Measurements from ENCODE around the gene TIGIT. TPM values are rescaled to one million over a fixed set of nuclear protein-coding genes. Genes with fewer than 3 reads are reported as not detected.

TIGIT gene
- total RNA-seq, 1 donor from 2014 or later: not detected

DNA sequence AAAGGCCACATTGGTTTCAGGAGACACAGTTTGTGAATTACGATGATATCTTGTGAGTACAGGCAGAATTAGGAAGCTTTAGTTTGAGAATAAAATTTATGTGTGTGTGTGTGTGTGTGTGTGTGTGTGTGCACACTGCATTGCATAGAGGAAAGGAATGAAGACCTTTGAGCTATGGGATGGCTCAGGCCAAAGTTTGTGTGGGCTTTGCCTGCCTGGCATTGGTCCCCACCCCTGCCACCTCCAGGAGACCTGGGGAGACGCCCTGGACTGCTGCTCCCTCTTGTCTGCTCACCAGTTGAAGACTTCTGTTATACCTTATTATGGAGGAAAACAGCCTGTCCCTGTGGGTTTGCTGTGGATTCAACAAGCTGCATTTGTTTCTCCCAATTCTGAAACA lies 37.2 kb downstream of the TIGIT start:
- Mint-ChIP-seq H3K27me3 (ENCODE audit: low read depth) (no peaks in the 10 kb centered on the region), H3K4me3 (ENCODE audit: unreplicated experiment) (no peak overlapping the region), H3K27ac (ENCODE audit: unreplicated experiment) (no peak overlapping the region), H3K36me3 (ENCODE audit: low read depth) (peaks cover 11% of the 10 kb centered on the region), H3K4me1 (ENCODE audit: low read depth) (no peaks in the 10 kb centered on the region), H3K9me3 (ENCODE audit: low read depth) (peaks cover 7% of the 10 kb centered on the region)
- no peak for TF ChIP-seq CTCF (IDR thresholded peaks at IDR 0.05)
- no peak for DNase-seq (ENCODE audit: low spot score)

DNA sequence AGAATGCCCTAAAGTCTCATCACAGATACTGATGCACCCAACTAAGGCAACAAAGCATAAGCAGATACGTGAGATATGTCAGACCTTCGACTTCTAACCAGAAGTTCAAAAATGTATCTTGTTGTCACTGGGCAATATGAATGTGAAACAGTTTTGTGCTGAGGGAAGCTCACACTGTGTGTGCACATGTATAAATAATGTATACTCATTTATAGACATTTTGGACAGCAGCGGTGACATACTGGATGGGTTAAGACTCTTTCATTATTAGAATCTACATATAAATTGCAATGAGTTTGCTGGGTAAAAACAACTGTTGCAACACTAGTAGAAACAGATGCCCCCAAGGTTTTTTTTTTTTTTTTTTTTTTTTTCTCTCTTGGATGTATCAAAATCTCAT lies 37.9 kb downstream of the TIGIT start:
- H3K27ac Mint-ChIP-seq (ENCODE audit: unreplicated experiment): no peak overlapping the region
- H3K4me3 Mint-ChIP-seq (ENCODE audit: unreplicated experiment): no peak overlapping the region
- no peaks in the 10 kb centered on the region for H3K27me3 Mint-ChIP-seq (ENCODE audit: low read depth)
- peaks cover 12% of the 10 kb centered on the region for H3K36me3 Mint-ChIP-seq (ENCODE audit: low read depth)
- H3K4me1 Mint-ChIP-seq (ENCODE audit: low read depth): no peaks in the 10 kb centered on the region
- no peak for DNase-seq (ENCODE audit: low spot score)
- no peak for TF ChIP-seq CTCF (IDR thresholded peaks at IDR 0.05)
- H3K9me3 Mint-ChIP-seq (ENCODE audit: low read depth): peaks cover 7% of the 10 kb centered on the region

- no peaks in the 10 kb centered on the region for H3K4me1 Mint-ChIP-seq (ENCODE audit: low read depth)
- no peaks in the 10 kb centered on the region for H3K27me3 Mint-ChIP-seq (ENCODE audit: low read depth)
- no peak for DNase-seq (ENCODE audit: low spot score)
- H3K36me3 Mint-ChIP-seq (ENCODE audit: low read depth): peaks cover 13% of the 10 kb centered on the region
- H3K9me3 Mint-ChIP-seq (ENCODE audit: low read depth): peaks cover 7% of the 10 kb centered on the region
- H3K27ac Mint-ChIP-seq (ENCODE audit: unreplicated experiment): no peak overlapping the region
- no peak overlapping the region for H3K4me3 Mint-ChIP-seq (ENCODE audit: unreplicated experiment)
- no peak for TF ChIP-seq CTCF (IDR thresholded peaks at IDR 0.05)
Measured at GRCh38 chr3:114332342-114333179, 38.7 kb downstream of the TIGIT start.

DNA sequence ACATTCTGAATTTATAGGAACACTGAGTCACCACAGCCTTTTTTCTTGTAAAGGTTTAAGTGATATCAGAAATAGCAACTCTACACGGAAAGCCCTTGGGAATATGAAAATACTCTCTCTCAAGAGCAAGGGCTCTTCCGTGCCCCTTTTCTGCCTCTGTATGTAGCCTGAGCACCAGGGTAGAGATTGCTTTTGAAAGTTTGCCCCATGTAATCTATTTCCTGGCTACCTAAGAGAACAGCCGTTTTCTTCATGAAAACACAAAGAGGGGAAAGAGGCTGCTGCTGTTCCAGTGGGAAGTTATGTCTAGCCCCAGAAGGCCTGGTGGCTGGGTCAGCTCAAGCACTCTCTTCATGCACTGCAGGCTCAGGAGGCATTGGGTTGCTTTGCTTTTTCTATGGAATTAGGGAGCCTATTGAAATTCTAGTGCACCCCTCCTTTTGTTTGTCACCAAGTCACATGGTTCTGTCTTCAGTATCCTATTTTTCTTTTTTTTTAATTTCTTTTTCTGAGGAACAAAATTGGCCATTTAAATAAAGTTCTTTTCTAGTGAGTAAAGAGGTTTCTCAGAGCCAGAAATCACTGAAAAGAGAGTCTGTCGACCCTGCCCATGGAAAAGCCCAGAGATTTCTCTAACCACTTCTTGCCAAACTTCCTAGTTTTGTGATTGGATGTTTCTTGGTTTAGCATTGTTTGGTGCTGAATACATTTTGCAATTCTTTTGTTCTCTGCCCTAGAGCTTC lies 39.5 kb downstream of the TIGIT start:
- Mint-ChIP-seq H3K4me3 (ENCODE audit: unreplicated experiment) (no peak overlapping the region), H3K27ac (ENCODE audit: unreplicated experiment) (no peak overlapping the region), H3K27me3 (ENCODE audit: low read depth) (no peaks in the 10 kb centered on the region), H3K4me1 (ENCODE audit: low read depth) (no peaks in the 10 kb centered on the region), H3K9me3 (ENCODE audit: low read depth) (peaks cover 7% of the 10 kb centered on the region), H3K36me3 (ENCODE audit: low read depth) (peaks cover 15% of the 10 kb centered on the region)
- no peak for TF ChIP-seq CTCF (IDR thresholded peaks at IDR 0.05)
- no peak for DNase-seq (ENCODE audit: low spot score)

- no peak for DNase-seq (ENCODE audit: low spot score)
- H3K9me3 Mint-ChIP-seq (ENCODE audit: low read depth): peaks cover 7% of the 10 kb centered on the region
- H3K4me1 Mint-ChIP-seq (ENCODE audit: low read depth): no peaks in the 10 kb centered on the region
- peaks cover 17% of the 10 kb centered on the region for H3K36me3 Mint-ChIP-seq (ENCODE audit: low read depth)
- H3K27me3 Mint-ChIP-seq (ENCODE audit: low read depth): no peaks in the 10 kb centered on the region
- no peak overlapping the region for H3K27ac Mint-ChIP-seq (ENCODE audit: unreplicated experiment)
- TF ChIP-seq CTCF (IDR thresholded peaks at IDR 0.05): no peak
- H3K4me3 Mint-ChIP-seq (ENCODE audit: unreplicated experiment): no peak overlapping the region
Measured at GRCh38 chr3:114333923-114334240, 40.1 kb downstream of the TIGIT start.
